ENCODE data around the gene APELA.

GRCh38 chr4:164894702-164895101 is 17.7 kb downstream of the APELA start:
- TF ChIP-seq CTCF (conservative IDR thresholded peaks at IDR 0.05; ENCODE audit: low read depth, low read length), result no peak
- no peak for TF ChIP-seq POLR2A (IDR thresholded peaks at IDR 0.05; ENCODE audit: low read depth, low read length)
- TF ChIP-seq MAZ (IDR thresholded peaks at IDR 0.05; ENCODE audit: borderline replicate concordance, low read depth, low read length), result no peak
- TF ChIP-seq, protein P1, sequence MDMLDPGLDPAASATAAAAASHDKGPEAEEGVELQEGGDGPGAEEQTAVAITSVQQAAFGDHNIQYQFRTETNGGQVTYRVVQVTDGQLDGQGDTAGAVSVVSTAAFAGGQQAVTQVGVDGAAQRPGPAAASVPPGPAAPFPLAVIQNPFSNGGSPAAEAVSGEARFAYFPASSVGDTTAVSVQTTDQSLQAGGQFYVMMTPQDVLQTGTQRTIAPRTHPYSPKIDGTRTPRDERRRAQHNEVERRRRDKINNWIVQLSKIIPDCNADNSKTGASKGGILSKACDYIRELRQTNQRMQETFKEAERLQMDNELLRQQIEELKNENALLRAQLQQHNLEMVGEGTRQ (IDR thresholded peaks at IDR 0.05; ENCODE audit: low read depth, low read length), result no peak
- no peak for TF ChIP-seq BHLHE40 (IDR thresholded peaks at IDR 0.05; ENCODE audit: low read depth, low read length)
- no peak for TF ChIP-seq RFX5 (IDR thresholded peaks at IDR 0.05; ENCODE audit: low read depth, low read length)
- TF ChIP-seq RAD21 (IDR thresholded peaks at IDR 0.05; ENCODE audit: low read length), result no peak
- no peak for TF ChIP-seq MXI1 (IDR thresholded peaks at IDR 0.05; ENCODE audit: borderline replicate concordance, low read depth, low read length)
- no peak for TF ChIP-seq SMC3 (IDR thresholded peaks at IDR 0.05; ENCODE audit: low read depth, low read length)
- TF ChIP-seq RCOR1 (IDR thresholded peaks at IDR 0.05; ENCODE audit: insufficient replicate concordance, low read length), result no peak
